Pancreas (tissue), 10 donors: ENCODE measurements around the gene ELAVL2. TPM values are rescaled to one million over a fixed set of nuclear protein-coding genes. Genes with fewer than 3 reads are reported as not detected.

Experiments used
- ATAC-seq, 4 donors: fragments of 200-7000 bp; cut with Tn5 transposase; one replicate each; pipeline versions ENCODE4 v1.8.0 to v1.9.1; 2020; ENCODE audit warnings: mild to moderate bottlenecking in 4 of 4, moderate library complexity in 4 of 4
- DNase-seq, 6 donors: peaks; one replicate each; pipeline ENCODE4 v3.0.0-alpha.2; 2020
- FAIRE-seq: peaks from 2 replicates; lab custom pipeline; 2012; peaks lifted over from hg19 to GRCh38; lab: Jason Lieb, UNC
- H3K27ac ChIP-seq, 4 donors: fragments of 200-600 bp; sonication (generic); 1 replicate in 3 of 4; 2 replicates in 1 of 4; pipeline versions ENCODE4 v1.5.0 to v1.8.0; 2020
- H3K27me3 ChIP-seq, 4 donors: fragments of 200-600 bp; one replicate each; pipeline ENCODE4 v1.8.0; 2021
- H3K36me3 ChIP-seq, 3 donors: fragments of 200-600 bp; sonication (generic) in 1 of 3; one replicate each; pipeline versions ENCODE4 v1.5.0 to v1.8.0; 2020 to 2021
- H3K4me1 ChIP-seq, 3 donors: fragments of 200-600 bp; one replicate each; pipeline ENCODE4 v1.8.0; 2021
- H3K4me3 ChIP-seq, 4 donors: fragments of 200-600 bp; sonication (generic) in 2 of 4; one replicate each; pipeline versions ENCODE4 v1.5.0 to v1.8.0; 2020 to 2021
- H3K9me3 ChIP-seq, 4 donors: fragments of 200-600 bp; one replicate each; pipeline ENCODE4 v1.8.0; 2021
- WGBS, 2 donors: extraction: QIAGEN DNeasy Blood & Tissue Kit; methylation state at CpG; one replicate each; pipeline ENCODE4 v1.1.7; 2013; 5-methylcytosine and 5-hydroxymethylcytosine counted together
- intact Hi-C, 3 donors: fragments of 100-400 bp; cut with DNase I; formaldehyde crosslinking; loops; one replicate each; pipeline versions ENCODE4 v1.11.1 to v1.14.2; 2022
- polyA plus RNA-seq, 2 donors: library from polyadenylated mRNA; stranded (reverse); fragments of 200-250 nt; gene quantifications; one replicate each; pipeline ENCODE4 v1.2.3, GENCODE V29; 2013
- total RNA-seq, 6 donors: library from RNA; stranded (reverse); fragmentation: NEBNext Ultra II Directional in 4 of 6; extraction: Animal tissue kit (Norgen Biotek cat#: 25700) in 4 of 6; gene quantifications; one replicate each; pipeline versions ENCODE4 v1.2.1 to v1.2.4, GENCODE V29; 2021 to 2023
- TF ChIP-seq, protein P1 (sequence below), 4 donors: fragments of 200-600 bp; sonication (generic) in 3 of 4; IDR thresholded peaks; one replicate each; pipeline versions ENCODE4 v1.5.0 to v1.8.0; 2021; ENCODE audit warnings: antibody characterized with exemption in 4 of 4
- donor health status: healthy with polysubstance abuse.
- donor health status: DM: no; HTN: no; CAD: no; lungs with moderate emphysema.
- donor health status: DM: no; HTN: no; CAD: no.
- donor health status: control.
- donor health status: control.
- donor health status: Bipolar disorder and iron deficiency.
- donor health status: DM: yes; HTN: yes; CAD: no.
- donor health status: DM: no; HTN: no; CAD: no.
- donor health status: DM: no; HTN: no; CAD: no.
- donor health status: DM: yes; HTN: yes; CAD: no.

Gene ELAVL2
- total and polyA plus RNA-seq, 8 donors, result 0.02 to 0.19 (median 0.12) TPM; not detected in 5

- DNase-seq (peak in 1 of 6 donors; percentile 31), FAIRE-seq (no peak), ATAC-seq (peak in 3 of 4 donors; percentile 41 to 61 (median 55))
- Histone ChIP-seq H3K4me3 (peak overlapping the region in 2 of 4 donors; percentile 35 to 46), H3K9me3 (no peaks in the 10 kb centered on the region), H3K36me3 (no peaks in the 10 kb centered on the region), H3K27ac (no peak overlapping the region), H3K27me3 (peaks cover 0 to 27% (median 9%) of the 10 kb centered on the region in 4 donors), H3K4me1 (no peaks in the 10 kb centered on the region)
- intact Hi-C loops, result no loop called here
- 1 to 2% methylated on average over 17 of the region's 17 CpGs for WGBS, 2 donors
- TF ChIP-seq, protein P1, sequence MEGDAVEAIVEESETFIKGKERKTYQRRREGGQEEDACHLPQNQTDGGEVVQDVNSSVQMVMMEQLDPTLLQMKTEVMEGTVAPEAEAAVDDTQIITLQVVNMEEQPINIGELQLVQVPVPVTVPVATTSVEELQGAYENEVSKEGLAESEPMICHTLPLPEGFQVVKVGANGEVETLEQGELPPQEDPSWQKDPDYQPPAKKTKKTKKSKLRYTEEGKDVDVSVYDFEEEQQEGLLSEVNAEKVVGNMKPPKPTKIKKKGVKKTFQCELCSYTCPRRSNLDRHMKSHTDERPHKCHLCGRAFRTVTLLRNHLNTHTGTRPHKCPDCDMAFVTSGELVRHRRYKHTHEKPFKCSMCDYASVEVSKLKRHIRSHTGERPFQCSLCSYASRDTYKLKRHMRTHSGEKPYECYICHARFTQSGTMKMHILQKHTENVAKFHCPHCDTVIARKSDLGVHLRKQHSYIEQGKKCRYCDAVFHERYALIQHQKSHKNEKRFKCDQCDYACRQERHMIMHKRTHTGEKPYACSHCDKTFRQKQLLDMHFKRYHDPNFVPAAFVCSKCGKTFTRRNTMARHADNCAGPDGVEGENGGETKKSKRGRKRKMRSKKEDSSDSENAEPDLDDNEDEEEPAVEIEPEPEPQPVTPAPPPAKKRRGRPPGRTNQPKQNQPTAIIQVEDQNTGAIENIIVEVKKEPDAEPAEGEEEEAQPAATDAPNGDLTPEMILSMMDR (IDR thresholded peaks at IDR 0.05), result no peak
Measured at GRCh38 chr9:23850242-23850689, 24.2 kb upstream of the ELAVL2 start.

DNA sequence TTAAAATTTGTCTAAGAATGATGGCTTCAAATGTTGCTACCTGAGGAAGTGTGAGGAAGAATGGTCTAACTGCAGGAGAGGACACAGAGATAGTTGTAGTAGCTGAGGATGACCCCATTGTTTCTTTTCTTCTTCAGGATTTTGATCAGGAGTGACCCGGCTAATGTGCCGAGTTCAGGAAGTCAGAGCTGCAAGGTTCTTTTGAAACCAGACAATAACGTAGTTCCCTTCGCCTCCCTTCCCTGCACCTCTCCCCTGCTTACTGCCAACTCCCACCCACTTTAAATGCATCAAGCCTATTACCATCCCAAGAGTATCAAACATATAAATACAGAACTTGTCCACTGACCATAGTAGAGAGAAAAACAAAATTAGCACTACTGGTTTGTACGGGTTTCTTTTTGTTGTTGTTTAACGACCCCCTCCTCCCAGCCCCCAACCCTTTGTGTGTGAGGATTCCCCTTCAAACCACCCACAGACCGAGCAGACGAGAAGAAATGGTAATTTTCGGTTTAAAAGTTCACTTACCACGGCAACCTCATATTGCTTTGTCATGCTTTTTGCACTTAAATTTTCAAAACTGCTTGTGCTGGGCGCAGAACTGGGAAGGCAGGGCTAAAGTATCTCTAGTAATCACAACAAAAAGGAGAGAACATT, 23.5 kb upstream of the ELAVL2 start:
- intact Hi-C loops, result no loop called here
- H3K27me3 ChIP-seq, result peaks cover 0 to 27% (median 9%) of the 10 kb centered on the region in 4 donors
- TF ChIP-seq, protein P1 (IDR thresholded peaks at IDR 0.05), result no peak
- H3K4me1 ChIP-seq, result no peaks in the 10 kb centered on the region
- no peak for DNase-seq
- no peak for ATAC-seq
- no peak overlapping the region for H3K27ac ChIP-seq
- FAIRE-seq, result no peak
- 2 to 5% methylated on average over 11 of the region's 11 CpGs for WGBS, 2 donors
- no peaks in the 10 kb centered on the region for H3K9me3 ChIP-seq
- H3K36me3 ChIP-seq, result no peaks in the 10 kb centered on the region
- H3K4me3 ChIP-seq, result no peak overlapping the region

GRCh38 chr9:23842565-23843129, 16.6 kb upstream of the ELAVL2 start:
- TF ChIP-seq, protein P1 (IDR thresholded peaks at IDR 0.05), result no peak
- Histone ChIP-seq H3K36me3 (no peaks in the 10 kb centered on the region), H3K27me3 (peaks cover 0 to 5% (median 2%) of the 10 kb centered on the region in 4 donors), H3K4me1 (no peaks in the 10 kb centered on the region), H3K27ac (no peak overlapping the region), H3K4me3 (no peak overlapping the region), H3K9me3 (no peaks in the 10 kb centered on the region)
- intact Hi-C loops, result no loop called here
- no peak for ATAC-seq
- WGBS, 2 donors, result 55 to 72% methylated on average over 1 of the region's 1 CpG
- FAIRE-seq, result no peak
- no peak for DNase-seq

DNA sequence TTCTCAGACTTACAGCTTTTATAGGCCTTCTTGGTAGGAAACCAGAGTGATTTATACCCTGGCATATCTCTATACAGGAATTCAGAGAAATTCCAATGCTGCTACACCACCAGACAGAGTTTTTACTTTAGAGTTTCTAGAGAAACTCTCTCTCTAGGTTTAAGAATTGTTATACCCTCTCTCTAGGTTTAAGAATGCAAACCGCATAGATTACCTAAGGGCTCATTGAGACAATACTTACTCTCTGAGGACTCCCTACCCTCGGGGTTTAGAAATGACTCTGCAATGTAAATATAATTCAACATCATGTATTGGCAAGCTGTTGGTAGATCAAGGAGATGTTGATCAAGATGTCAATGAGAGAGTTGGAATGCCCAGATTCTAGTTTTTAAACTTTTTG, 15.3 kb upstream of the ELAVL2 start:
- DNase-seq, result no peak
- WGBS, 2 donors, result 43 to 56% methylated on average over 2 of the region's 2 CpGs
- Histone ChIP-seq H3K9me3 (no peaks in the 10 kb centered on the region), H3K27me3 (peaks cover 0 to 11% (median 2%) of the 10 kb centered on the region in 4 donors), H3K27ac (no peak overlapping the region), H3K36me3 (no peaks in the 10 kb centered on the region), H3K4me1 (no peaks in the 10 kb centered on the region), H3K4me3 (no peak overlapping the region)
- no peak for ATAC-seq
- TF ChIP-seq, protein P1 (IDR thresholded peaks at IDR 0.05), result no peak
- intact Hi-C loops, result no loop called here
- FAIRE-seq, result no peak

DNA sequence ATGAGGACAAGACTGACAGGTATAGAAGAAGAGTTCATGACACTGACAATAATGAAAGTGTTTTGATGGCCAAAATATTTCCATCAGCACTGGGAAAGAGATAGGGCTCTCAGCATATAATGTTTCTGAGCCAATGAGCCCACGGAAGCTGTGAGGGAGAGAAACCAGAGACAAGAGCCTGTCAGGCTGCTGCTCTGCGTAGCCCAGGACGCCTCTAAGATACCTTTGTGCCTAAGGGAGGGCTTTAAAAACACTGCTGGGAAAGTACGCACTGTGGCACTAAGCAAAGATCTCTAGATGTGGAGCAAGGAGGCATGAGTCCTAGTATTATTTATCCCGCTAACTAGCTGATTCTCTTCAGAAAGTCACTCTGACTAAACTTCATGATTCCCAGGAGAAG, 11.0 kb upstream of the ELAVL2 start:
- no peak overlapping the region for H3K27ac ChIP-seq
- H3K4me3 ChIP-seq, result no peak overlapping the region
- no peak for FAIRE-seq
- H3K27me3 ChIP-seq, result peaks cover 1 to 32% (median 7%) of the 10 kb centered on the region in 4 donors
- TF ChIP-seq, protein P1 (IDR thresholded peaks at IDR 0.05), result no peak
- DNase-seq, result no peak
- intact Hi-C loops, result no loop called here
- WGBS, 2 donors, result 33 to 35% methylated on average over 5 of the region's 5 CpGs
- no peaks in the 10 kb centered on the region for H3K9me3 ChIP-seq
- no peaks in the 10 kb centered on the region for H3K36me3 ChIP-seq
- no peak for ATAC-seq
- no peaks in the 10 kb centered on the region for H3K4me1 ChIP-seq
